Smooth muscle cell (in vitro differentiated cells): ENCODE results near the gene THADA. TPM values are rescaled to one million over a fixed set of nuclear protein-coding genes. Genes with fewer than 3 reads are reported as not detected.

Experiments used
- DNase-seq: peaks from one replicate; lab custom pipeline; 2025; ENCODE audit not compliant: unreplicated experiment; lab: John Stamatoyannopoulos, UW
- H2AFZ ChIP-seq: fragments of 200-600 bp; sonication (generic); 2 replicates; pipeline ENCODE4 v1.6.0; 2016; ENCODE audit warnings: antibody characterized with exemption, low read depth, mild to moderate bottlenecking
- H3F3A ChIP-seq: fragments of 200-600 bp; sonication (generic); 2 replicates; pipeline ENCODE4 v1.6.0; 2017; ENCODE audit warnings: antibody characterized with exemption, low read depth
- H3K27ac ChIP-seq: fragments of 200-600 bp; sonication (generic); 2 replicates; pipeline ENCODE4 v1.5.1; 2016; ENCODE audit warnings: low read depth, mild to moderate bottlenecking
- H3K27me3 ChIP-seq: fragments of 200-600 bp; sonication (generic); 2 replicates; pipeline ENCODE4 v1.6.1; 2016; ENCODE audit warnings: low read depth, mild to moderate bottlenecking
- H3K36me3 ChIP-seq: fragments of 200-600 bp; sonication (generic); 2 replicates; pipeline ENCODE4 v1.5.1; 2016; ENCODE audit warnings: low read depth
- H3K4me1 ChIP-seq: fragments of 200-600 bp; sonication (generic); 2 replicates; pipeline ENCODE4 v1.5.1; 2016; ENCODE audit warnings: low read depth
- H3K4me2 ChIP-seq: fragments of 200-600 bp; sonication (generic); 2 replicates; pipeline ENCODE4 v1.6.0; 2016; ENCODE audit warnings: mild to moderate bottlenecking
- H3K4me3 ChIP-seq: fragments of 200-600 bp; sonication (generic); 2 replicates; pipeline ENCODE4 v1.5.1; 2016; ENCODE audit warnings: mild to moderate bottlenecking
- H3K79me2 ChIP-seq: fragments of 200-600 bp; sonication (generic); 2 replicates; pipeline ENCODE4 v1.6.0; 2016; ENCODE audit warnings: low read depth, mild to moderate bottlenecking
- H3K9ac ChIP-seq: fragments of 200-600 bp; sonication (generic); 2 replicates; pipeline ENCODE4 v1.6.0; 2016; ENCODE audit warnings: low read depth
- H3K9me3 ChIP-seq: fragments of 200-600 bp; sonication (generic); replicated peaks from 2 replicates; pipeline ENCODE4 v1.5.1; 2016; ENCODE audit warnings: low read depth
- H4K20me1 ChIP-seq: fragments of 200-600 bp; sonication (generic); 2 replicates; pipeline ENCODE4 v1.6.0; 2016; ENCODE audit warnings: low read depth
- CTCF ChIP-seq: fragments of 200-600 bp; sonication (generic); IDR thresholded peaks from 2 replicates; pipeline ENCODE4 v1.5.1; 2017; ENCODE audit warnings: borderline replicate concordance, mild to moderate bottlenecking, antibody characterized with exemption; ENCODE audit not compliant: insufficient read depth, poor library complexity, severe bottlenecking
- WGBS: methylation state at CpG from one replicate; pipeline ENCODE4 v1.1.7; 2016; ENCODE audit warnings: low lambda C conversion rate; 5-methylcytosine and 5-hydroxymethylcytosine counted together
- polyA plus RNA-seq: library from polyadenylated mRNA; unstranded; fragments of >200 nt; fragmentation: Nextera tagmentation; extraction: Ambion mirVana; gene quantifications from 2 replicates; pipeline ENCODE4 v1.2.1, GENCODE V29; 2016
- total RNA-seq: library from RNA; depleted of rRNA; stranded (reverse); fragments of >200 nt; gene quantifications from 2 replicates; pipeline ENCODE4 v1.2.3, GENCODE V29; 2014

THADA gene
- total and polyA plus RNA-seq, 2 experiments from 2014 or later: 11.3 to 20.9 TPM

GRCh38 chr2:43270461-43270860 is 325.4 kb downstream of the THADA start:
- Histone ChIP-seq H3K9ac (peak overlapping the region; percentile 51), H2AFZ (no peak overlapping the region), H3K27me3 (no peaks in the 10 kb centered on the region), H3K9me3 (no peaks in the 10 kb centered on the region), H3K4me3 (no peak overlapping the region), H4K20me1 (no peaks in the 10 kb centered on the region), H3K4me2 (no peak overlapping the region), H3K36me3 (no peaks in the 10 kb centered on the region), H3K79me2 (no peaks in the 10 kb centered on the region), H3K4me1 (peaks cover 25% of the 10 kb centered on the region), H3F3A (peaks cover 35% of the 10 kb centered on the region), H3K27ac (peak overlapping the region; percentile 88)
- DNase-seq: no peak
- no peak for TF ChIP-seq CTCF
- 100% methylated on average over 2 of the region's 2 CpGs for WGBS

GRCh38 chr2:43269706-43270105 is 326.1 kb downstream of the THADA start:
- peak overlapping the region; percentile 69 for H3K4me2 ChIP-seq
- TF ChIP-seq CTCF: no peak
- H3K4me3 ChIP-seq: no peak overlapping the region
- H4K20me1 ChIP-seq: no peaks in the 10 kb centered on the region
- H3K27ac ChIP-seq: peak overlapping the region; percentile 88
- H3K9me3 ChIP-seq: no peaks in the 10 kb centered on the region
- peaks cover 35% of the 10 kb centered on the region for H3F3A ChIP-seq
- H3K4me1 ChIP-seq: peaks cover 31% of the 10 kb centered on the region
- H2AFZ ChIP-seq: no peak overlapping the region
- peak overlapping the region; percentile 51 for H3K9ac ChIP-seq
- 22% methylated on average over 3 of the region's 3 CpGs for WGBS
- H3K27me3 ChIP-seq: no peaks in the 10 kb centered on the region
- H3K36me3 ChIP-seq: no peaks in the 10 kb centered on the region
- no peak for DNase-seq
- H3K79me2 ChIP-seq: no peaks in the 10 kb centered on the region

GRCh38 chr2:43269074-43269572 is 326.7 kb downstream of the THADA start:
- no peak overlapping the region for H2AFZ ChIP-seq
- H3K36me3 ChIP-seq: no peaks in the 10 kb centered on the region
- no peaks in the 10 kb centered on the region for H3K79me2 ChIP-seq
- H3K4me1 ChIP-seq: peaks cover 26% of the 10 kb centered on the region
- peak overlapping the region; percentile 73 for H3K9ac ChIP-seq
- no peaks in the 10 kb centered on the region for H3K9me3 ChIP-seq
- 31% methylated on average over 14 of the region's 14 CpGs for WGBS
- no peak for TF ChIP-seq CTCF
- H3K27ac ChIP-seq: peak overlapping the region; percentile 88
- H3K27me3 ChIP-seq: no peaks in the 10 kb centered on the region
- H3K4me2 ChIP-seq: peak overlapping the region; percentile 75
- H3F3A ChIP-seq: peaks cover 31% of the 10 kb centered on the region
- no peaks in the 10 kb centered on the region for H4K20me1 ChIP-seq
- no peak overlapping the region for H3K4me3 ChIP-seq
- DNase-seq: peak; percentile 51
